Measurements from ENCODE around the gene SH2B3. TPM values are rescaled to one million over a fixed set of nuclear protein-coding genes. Genes with fewer than 3 reads are reported as not detected.

The SH2B3 gene
- total RNA-seq, 1 donor from 2014 or later: 50.7 TPM

GRCh38 chr12:111414711-111415252 lies 9.1 kb downstream of the SH2B3 start:
- intact Hi-C loops (cut with micrococcal nuclease): no loop called here
- ATAC-seq (ENCODE audit: low read depth) (no peak), DNase-seq (no peak)
- no peak for TF ChIP-seq CTCF (IDR thresholded peaks at IDR 0.05)
- Mint-ChIP-seq H3K36me3 (ENCODE audit: low read depth) (peaks cover 47% of the 10 kb centered on the region), H3K9me3 (no peaks in the 10 kb centered on the region), H3K27ac (no peak overlapping the region), H3K4me1 (peaks cover 54% of the 10 kb centered on the region), H3K27me3 (no peaks in the 10 kb centered on the region), H3K4me3 (no peak overlapping the region)
- POLR2A ChIA-PET: no interaction called here
- CTCF ChIA-PET: interaction anchor here (3.5 kb wide), 1 partner anchor 36 kb away, joined by 28 read pairs; no protein-coding TSS in a partner anchor

GRCh38 chr12:111417290-111417689 lies 11.6 kb downstream of the SH2B3 start:
- no peak for ATAC-seq (ENCODE audit: low read depth)
- intact Hi-C loops (cut with micrococcal nuclease): loop anchor here (1.0 kb wide), 1 partner anchor 8 kb away; no protein-coding TSS in a partner anchor
- Mint-ChIP-seq H3K27ac (no peak overlapping the region), H3K27me3 (no peaks in the 10 kb centered on the region), H3K4me1 (peaks cover 30% of the 10 kb centered on the region), H3K9me3 (no peaks in the 10 kb centered on the region), H3K36me3 (ENCODE audit: low read depth) (peaks cover 66% of the 10 kb centered on the region), H3K4me3 (no peak overlapping the region)
- no peak for DNase-seq
- ChIA-PET CTCF (no interaction called here), POLR2A (no interaction called here)
- no peak for TF ChIP-seq CTCF (IDR thresholded peaks at IDR 0.05)

GRCh38 chr12:111417784-111418593 lies 12.3 kb downstream of the SH2B3 start:
- TF ChIP-seq CTCF (IDR thresholded peaks at IDR 0.05): no peak
- Mint-ChIP-seq H3K4me3 (no peak overlapping the region), H3K27me3 (no peaks in the 10 kb centered on the region), H3K4me1 (peaks cover 26% of the 10 kb centered on the region), H3K36me3 (ENCODE audit: low read depth) (peaks cover 68% of the 10 kb centered on the region), H3K27ac (no peak overlapping the region), H3K9me3 (no peaks in the 10 kb centered on the region)
- intact Hi-C loops (cut with micrococcal nuclease): loop anchor here (1.0 kb wide), 1 partner anchor 9 kb away; no protein-coding TSS in a partner anchor
- ATAC-seq (ENCODE audit: low read depth) (no peak), DNase-seq (no peak)
- POLR2A ChIA-PET: no interaction called here
- CTCF ChIA-PET: no interaction called here

GRCh38 chr12:111418594-111418880 lies 12.8 kb downstream of the SH2B3 start:
- Mint-ChIP-seq H3K36me3 (ENCODE audit: low read depth) (peaks cover 65% of the 10 kb centered on the region), H3K4me1 (peaks cover 21% of the 10 kb centered on the region), H3K27ac (no peak overlapping the region), H3K4me3 (no peak overlapping the region), H3K9me3 (no peaks in the 10 kb centered on the region), H3K27me3 (no peaks in the 10 kb centered on the region)
- ATAC-seq (ENCODE audit: low read depth) (no peak), DNase-seq (no peak)
- TF ChIP-seq CTCF (IDR thresholded peaks at IDR 0.05): no peak
- ChIA-PET CTCF (interaction anchor here (1.0 to 1.5 kb wide), 2 partner anchors 14 to 33 kb away, joined by 3 to 4 read pairs; no protein-coding TSS in a partner anchor), POLR2A (no interaction called here)
- intact Hi-C loops (cut with micrococcal nuclease): no loop called here

GRCh38 chr12:111419784-111420183 lies 14.1 kb downstream of the SH2B3 start:
- ChIA-PET POLR2A (interaction anchor here (1.2 kb wide), 1 partner anchor 16 kb away, joined by 3 read pairs; no protein-coding TSS in a partner anchor), CTCF (interaction anchor here (1.0 to 1.5 kb wide), 2 partner anchors 15 to 32 kb away, joined by 3 to 4 read pairs; no protein-coding TSS in a partner anchor)
- H3K27me3 Mint-ChIP-seq: no peaks in the 10 kb centered on the region
- ATAC-seq (ENCODE audit: low read depth) (no peak), DNase-seq (no peak)
- no peak for TF ChIP-seq CTCF (IDR thresholded peaks at IDR 0.05)
- intact Hi-C loops (cut with micrococcal nuclease): loop anchor here (1.0 kb wide), 1 partner anchor 7 kb away; no protein-coding TSS in a partner anchor
- peaks cover 66% of the 10 kb centered on the region for H3K36me3 Mint-ChIP-seq (ENCODE audit: low read depth)
- no peaks in the 10 kb centered on the region for H3K9me3 Mint-ChIP-seq
- peaks cover 19% of the 10 kb centered on the region for H3K4me1 Mint-ChIP-seq
- H3K27ac Mint-ChIP-seq: no peak overlapping the region
- H3K4me3 Mint-ChIP-seq: no peak overlapping the region
